Stimulated activated CD4-positive, alpha-beta T cell treated with anti-CD3 and anti-CD28 coated beads, Interleukin-4, amount 100 ng/mL, for 24 hours (primary cell): ENCODE data around the gene KREMEN2.

Source experiments
- DNase-seq: peaks from one replicate; pipeline ENCODE4 v3.0.0-alpha.2; 2020

KREMEN2 gene

DNA sequence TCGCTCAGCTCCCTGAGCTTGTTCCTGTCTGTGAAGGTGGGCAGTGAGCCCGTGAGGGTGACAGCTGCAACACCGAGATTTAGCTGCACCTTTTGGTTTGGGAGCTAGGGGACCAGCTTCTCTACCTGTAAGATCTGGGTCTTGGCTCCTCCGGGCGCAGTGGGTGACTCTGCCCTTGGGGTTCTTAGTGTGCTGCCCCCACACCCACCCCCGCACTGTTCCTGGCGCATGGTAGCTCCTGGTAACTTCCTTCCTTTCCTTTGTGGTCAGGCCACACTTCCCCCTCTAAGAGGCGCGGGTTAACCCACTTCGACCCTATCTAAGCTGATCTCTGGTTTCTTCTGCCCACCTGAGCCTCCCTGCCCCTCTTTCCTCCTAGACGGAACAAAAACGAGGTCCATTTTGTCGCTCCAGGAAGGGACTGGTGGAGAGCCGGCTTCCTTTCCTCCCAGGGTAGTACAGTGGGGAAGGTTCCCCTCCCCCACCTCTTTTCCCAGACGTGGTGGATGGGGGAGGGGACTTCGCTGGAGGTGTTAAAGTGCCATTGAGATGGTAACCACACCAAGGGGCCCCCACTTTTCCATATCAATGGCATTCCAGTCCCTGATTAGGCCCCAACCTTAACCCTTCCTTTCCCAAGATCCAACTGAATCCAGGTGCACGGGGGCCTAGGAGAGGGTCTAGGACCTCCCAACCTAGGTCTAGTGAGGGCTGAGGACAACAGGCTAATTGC is 44.0 kb downstream of the KREMEN2 start:
- DNase-seq = no peak

DNA sequence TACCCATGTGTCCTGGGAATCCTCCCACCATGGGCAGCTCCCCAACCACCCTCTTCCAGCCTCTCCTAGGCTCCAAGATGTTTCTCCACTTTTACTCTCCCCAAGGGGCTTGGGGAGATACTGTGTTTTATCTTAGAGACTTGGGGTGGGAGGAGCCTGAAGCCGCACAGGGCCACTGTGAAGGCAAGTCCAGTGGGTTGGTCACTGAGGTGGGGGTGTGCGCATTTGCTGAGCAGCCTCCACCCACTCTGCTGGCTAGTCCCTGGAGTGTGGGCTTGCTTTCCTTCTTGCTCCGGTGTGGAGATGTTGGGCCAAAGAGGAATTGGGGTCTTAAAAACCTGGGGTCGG is 44.6 kb downstream of the KREMEN2 start:
- DNase-seq = no peak

DNA sequence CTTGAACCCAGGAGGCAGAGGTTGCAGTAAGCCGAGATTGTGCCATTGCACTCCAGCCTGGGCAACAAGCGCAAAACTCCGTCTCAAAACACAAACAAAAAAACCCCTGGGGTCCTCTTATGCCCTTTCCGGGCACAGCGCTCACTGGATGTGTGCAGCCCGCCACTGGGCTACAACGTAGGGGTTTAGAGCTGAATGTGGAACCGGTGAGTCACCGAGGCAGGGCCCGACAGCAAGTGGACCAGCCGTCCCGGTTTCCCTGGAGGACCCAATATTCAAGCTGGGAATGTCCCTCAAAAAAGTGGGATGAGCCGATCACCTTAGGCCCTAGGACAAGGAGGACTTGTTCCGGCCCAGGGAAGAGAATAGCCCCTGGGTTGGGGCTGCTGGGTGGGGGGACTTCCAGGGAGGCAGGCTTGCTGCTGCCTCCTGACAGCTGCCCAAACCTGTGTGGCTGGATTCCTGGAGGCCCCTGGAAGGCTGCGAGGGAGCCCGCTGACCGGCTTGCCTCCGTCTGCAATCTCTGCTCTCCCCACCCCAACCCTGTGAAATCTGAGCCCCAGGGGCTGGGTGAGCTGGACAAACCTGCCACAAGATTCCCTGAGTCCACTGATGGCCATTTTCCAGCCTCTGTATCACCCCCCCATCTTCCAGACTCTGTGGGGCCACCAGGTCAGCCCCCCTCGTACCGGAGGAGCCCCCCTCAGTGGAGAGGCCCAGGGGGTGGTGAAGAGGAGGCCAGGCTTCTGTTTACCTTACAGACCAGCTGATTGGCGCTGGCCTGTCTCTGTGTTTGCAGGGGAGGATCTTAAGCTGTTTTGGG is 45.7 kb downstream of the KREMEN2 start:
- DNase-seq = no peak

DNA sequence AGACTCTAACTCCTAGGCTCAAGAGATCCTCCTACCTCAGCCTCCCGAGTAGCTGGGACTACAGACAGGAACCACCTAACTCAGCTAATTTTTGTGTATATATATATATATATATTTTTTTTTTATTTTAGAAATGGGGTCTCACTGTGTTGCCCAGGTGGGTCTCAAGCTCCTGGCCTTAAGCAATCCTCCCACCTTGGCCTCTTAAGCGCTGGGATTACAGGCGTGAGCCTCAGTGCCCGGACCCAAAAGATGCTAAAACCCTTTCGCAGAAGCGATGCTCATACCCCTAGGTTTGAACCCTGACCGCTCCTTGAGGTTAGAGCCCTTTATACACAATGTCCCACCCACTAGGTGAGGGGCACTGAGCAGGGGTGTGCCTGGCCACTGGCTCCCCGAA is 46.4 kb downstream of the KREMEN2 start:
- DNase-seq = no peak

DNA sequence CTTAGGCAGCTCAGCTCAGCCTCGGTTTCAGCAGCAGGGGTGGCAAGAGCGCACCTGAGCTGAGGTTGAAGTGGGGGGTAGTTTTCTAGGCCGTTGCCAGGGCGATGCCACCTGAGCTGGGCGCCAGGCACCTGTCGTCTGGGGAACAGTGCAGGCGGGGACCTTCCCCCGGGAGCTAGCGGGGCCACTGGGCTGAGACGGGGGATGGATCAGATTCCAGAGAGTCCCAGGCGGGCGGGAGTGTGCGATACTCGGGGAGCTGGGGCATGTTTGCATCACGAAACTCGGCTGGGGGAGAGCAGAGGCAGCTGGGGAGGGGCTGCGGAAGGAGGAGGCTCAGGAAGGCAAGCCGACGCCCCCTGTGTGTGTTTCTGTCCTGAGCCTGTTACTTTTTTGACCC is 48.2 kb downstream of the KREMEN2 start:
- no peak for DNase-seq

DNA sequence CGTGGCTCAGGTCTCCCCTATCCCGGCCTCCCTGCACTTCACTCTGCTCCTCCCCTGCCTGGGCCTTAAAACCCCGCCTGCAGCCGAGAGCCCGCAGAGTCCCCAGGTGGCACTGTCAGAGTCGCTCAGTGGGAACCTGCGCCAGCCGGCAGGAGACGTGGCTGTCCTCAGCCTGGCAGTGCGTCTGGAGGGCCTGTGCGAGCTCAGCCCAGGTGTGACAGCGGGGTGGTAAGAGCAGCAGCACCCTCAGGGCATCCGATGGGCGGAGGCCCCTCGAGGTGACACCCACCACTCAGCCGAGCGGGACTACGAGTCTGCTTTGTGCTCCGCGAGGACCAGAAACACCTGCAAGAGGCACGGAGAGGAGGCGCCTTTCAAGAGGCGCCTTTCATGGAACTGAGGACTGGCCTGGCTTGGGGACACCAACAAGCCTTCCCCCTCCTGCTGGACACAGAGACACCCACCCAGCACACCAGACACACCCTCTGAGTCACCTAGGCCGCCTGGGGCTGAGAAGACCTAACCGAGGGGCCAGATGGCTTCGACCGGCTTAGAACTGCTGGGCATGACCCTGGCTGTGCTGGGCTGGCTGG is 48.8 kb downstream of the KREMEN2 start, which contains the start of gene CLDN9:
Gene CLDN9 (plus strand): TSS at position 96 of the 593 bp plus-strand sequence. CDS start 440 bp downstream, at position 536.
- DNase-seq = no peak

DNA sequence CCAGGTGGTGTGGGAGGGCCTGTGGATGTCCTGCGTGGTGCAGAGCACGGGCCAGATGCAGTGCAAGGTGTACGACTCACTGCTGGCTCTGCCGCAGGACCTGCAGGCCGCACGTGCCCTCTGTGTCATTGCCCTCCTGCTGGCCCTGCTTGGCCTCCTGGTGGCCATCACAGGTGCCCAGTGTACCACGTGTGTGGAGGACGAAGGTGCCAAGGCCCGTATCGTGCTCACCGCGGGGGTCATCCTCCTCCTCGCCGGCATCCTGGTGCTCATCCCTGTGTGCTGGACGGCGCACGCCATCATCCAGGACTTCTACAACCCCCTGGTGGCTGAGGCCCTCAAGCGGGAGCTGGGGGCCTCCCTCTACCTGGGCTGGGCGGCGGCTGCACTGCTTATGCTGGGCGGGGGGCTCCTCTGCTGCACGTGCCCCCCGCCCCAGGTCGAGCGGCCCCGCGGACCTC is 49.4 kb downstream of the KREMEN2 start:
- DNase-seq = no peak

DNA sequence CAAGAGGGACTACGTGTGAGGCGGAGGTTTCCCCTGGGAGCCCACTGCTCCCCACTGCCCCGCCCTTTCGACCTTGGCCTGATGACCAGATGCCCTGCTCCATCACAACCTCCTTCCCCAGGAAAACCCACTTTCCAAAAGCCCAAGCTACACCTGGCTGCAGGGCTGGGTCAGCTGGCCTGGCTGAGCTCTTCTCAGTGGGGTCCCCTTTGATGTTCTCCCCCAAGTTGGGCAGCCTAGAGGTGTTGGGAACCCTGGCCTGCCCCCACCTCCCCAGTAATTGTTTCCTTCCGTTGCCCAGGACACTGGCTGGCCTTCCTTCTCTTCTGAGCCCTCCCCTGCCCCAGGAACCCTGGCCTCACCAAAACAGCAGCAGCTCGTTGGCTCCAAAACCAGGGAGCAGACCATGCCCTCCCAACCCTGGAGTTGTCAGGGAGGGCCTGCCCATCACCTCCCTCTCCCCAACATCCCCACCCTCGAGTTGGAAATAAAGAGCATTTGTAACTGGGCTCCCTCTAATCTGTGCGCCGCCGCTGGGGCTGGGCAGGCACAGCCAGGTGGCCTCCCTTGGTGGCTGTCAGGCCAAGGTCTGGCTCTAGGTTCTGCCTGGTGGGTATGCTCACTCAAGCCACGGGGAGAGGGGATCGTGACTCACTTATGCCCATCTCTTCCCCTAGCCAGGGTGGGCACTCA is 50.1 kb downstream of the KREMEN2 start:
- no peak for DNase-seq

DNA sequence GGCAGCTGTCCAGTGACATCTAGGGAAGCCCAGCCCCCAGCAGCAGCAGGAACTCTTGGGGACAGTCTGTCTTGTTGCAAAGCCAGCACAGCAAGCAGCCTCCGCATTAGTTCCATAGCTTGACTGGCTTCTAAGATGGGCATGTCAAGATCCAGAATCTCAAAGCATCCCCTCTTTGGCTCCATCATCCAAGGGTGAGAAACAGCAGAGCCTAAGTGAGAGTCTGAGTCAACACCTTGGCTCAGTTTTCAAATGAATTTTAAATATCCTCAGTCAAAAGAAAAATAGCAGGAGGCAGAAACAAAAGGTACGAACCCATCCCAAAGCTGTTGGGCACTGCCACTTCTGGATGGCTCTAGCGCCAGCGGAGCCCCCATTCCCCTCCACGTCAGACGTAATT is 50.9 kb downstream of the KREMEN2 start:
- DNase-seq = no peak

DNA sequence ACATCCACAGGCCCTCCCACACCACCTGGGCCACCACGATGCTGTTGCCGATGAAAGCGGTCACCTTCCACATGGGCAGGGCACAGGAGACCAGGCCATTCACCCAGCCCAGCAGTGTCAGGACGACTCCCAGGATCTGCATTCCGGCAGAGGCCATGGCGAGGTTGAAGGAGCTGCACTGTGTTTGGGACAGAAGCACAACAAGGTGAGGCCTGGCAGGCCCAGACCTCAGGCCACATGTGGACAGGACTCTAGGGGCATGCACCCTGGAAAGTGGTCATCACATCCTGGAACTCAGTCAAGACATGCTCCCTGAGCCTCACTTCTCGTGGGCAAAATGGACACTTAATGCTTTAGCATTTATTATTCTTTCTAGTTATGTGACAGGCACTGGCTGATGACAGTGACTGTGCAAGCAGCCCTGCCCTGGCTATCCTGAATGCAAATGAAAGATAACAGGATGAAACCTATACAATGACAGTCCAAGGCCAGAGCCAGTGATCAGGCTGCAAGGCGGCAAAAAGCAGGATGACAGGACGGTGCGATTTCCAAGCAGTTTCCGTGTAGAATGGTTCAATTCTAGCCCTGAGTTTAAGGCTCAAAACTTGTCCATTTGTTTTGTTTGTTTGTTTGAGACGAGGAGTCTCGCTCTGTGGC is 51.9 kb downstream of the KREMEN2 start:
- DNase-seq = no peak

DNA sequence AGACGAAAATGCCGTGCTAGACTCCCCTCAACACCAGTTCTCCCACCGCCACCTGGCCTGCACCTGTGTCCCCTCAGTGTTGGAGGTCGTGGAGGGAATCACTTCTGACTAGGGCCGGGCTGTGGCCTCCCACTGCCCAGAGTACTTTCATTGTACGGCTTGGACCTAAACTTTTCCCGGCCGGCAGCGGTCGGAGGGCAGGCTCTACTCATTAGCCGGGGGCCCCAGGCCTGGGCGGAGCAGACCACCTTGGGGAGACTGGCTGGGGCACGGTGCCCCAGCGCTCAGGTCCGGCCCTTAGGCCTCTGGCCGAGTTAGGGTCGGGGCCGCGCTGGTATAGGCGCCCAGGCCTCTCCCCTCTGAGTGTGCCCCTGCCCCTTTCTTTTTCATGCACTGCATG is 53.3 kb downstream of the KREMEN2 start:
- DNase-seq = no peak
